Testis (tissue), 2 donors: ENCODE results near the gene SERTAD2.

Experiments
- CTCF ChIP-seq, 3 experiments: fragments of 450-650 bp in 2 of 3; fragments of 200-600 bp in 1 of 3; sonication (generic) in 1 of 3; IDR thresholded peaks; one replicate each; pipeline ENCODE4 v1.5.1; 2016 to 2019; ENCODE audit warnings: antibody characterized with exemption in 3 of 3, mild to moderate bottlenecking in 2 of 3, moderate library complexity in 1 of 3
- POLR2A ChIP-seq: fragments of 450-650 bp; IDR thresholded peaks from one replicate; pipeline ENCODE4 v1.6.1; 2017; ENCODE audit warnings: antibody characterized with exemption, mild to moderate bottlenecking, moderate library complexity

DNA sequence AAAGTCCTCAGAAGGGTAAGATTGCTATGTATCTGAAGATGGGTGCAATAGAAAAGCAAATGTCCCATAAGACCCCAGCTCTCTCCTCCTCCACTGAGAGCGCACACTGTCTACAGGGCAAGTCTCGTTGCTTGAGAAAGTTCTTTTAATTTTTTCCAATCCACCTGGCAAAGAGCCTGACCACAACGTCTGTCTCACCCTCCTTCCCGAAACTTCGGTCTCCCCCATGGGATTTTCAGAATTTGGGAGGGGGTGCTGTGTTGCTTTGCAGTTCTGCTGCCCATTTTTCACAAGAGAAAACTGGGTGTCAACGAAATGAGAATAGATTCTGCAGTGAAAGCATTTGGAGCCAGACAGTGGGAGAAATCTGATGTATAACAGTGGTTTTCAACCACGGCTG, 40.4 kb downstream of the SERTAD2 start:
- no peak for TF ChIP-seq CTCF (IDR thresholded peaks at IDR 0.05)
- TF ChIP-seq POLR2A: no peak
